OCI-LY7 (cell line): ENCODE measurements around the gene APBB2. TPM values are rescaled to one million over a fixed set of nuclear protein-coding genes. Genes with fewer than 3 reads are reported as not detected.

Experiments used
- BruUV-seq: library from RNA; stranded (reverse); fragments of 400-500 nt; replicated peaks from 2 replicates; lab custom pipeline; 2021; lab: Mats Ljungman, UMichigan
- CTCF ChIA-PET: fragments of 300-600 bp; sonication (Branson Sonifier 250); formaldehyde crosslinking; loops from one replicate; lab custom pipeline; 2022; ENCODE audit warnings: antibody characterized with exemption; ENCODE audit not compliant: unreplicated experiment; lab: Charles Lee
- POLR2A ChIA-PET: fragments of 300-600 bp; sonication (Branson Sonifier 250); formaldehyde crosslinking; loops from one replicate; lab custom pipeline; 2022; ENCODE audit warnings: antibody characterized with exemption; lab: Charles Lee
- DNase-seq: peaks from one replicate; pipeline ENCODE4 v3.0.0-alpha.2; 2015; ENCODE audit warnings: low spot score
- H2AFZ ChIP-seq: fragments of 200-600 bp; sonication (generic), shearing (Covaris generic); 2 replicates; pipeline ENCODE4 v1.6.1; 2014; ENCODE audit warnings: mild to moderate bottlenecking, antibody characterized with exemption, low read length, moderate library complexity
- H3K27ac ChIP-seq: fragments of 200-600 bp; sonication (generic); 2 replicates; pipeline ENCODE4 v1.5.1; 2014; ENCODE audit warnings: mixed run types, low read depth, mild to moderate bottlenecking, moderate library complexity, low read length, inconsistent platforms; ENCODE audit not compliant: poor library complexity, severe bottlenecking
- H3K36me3 ChIP-seq: fragments of 200-600 bp; sonication (generic); 2 replicates; pipeline ENCODE4 v1.6.1; 2014; ENCODE audit warnings: mild to moderate bottlenecking, antibody characterized with exemption, low read length, moderate library complexity, mixed read lengths; ENCODE audit not compliant: insufficient read depth
- H3K4me1 ChIP-seq: fragments of 200-600 bp; sonication (generic); 2 replicates; pipeline ENCODE4 v1.5.1; 2014; ENCODE audit warnings: mild to moderate bottlenecking, low read length; ENCODE audit not compliant: insufficient read depth, poor library complexity, severe bottlenecking
- H3K4me2 ChIP-seq: fragments of 200-600 bp; sonication (generic); 2 replicates; pipeline ENCODE4 v1.6.1; 2014; ENCODE audit warnings: mild to moderate bottlenecking, low read length
- H3K4me3 ChIP-seq: fragments of 200-600 bp; sonication (generic); 2 replicates; pipeline ENCODE4 v1.5.1; 2014; ENCODE audit warnings: mild to moderate bottlenecking, low read depth, low read length; ENCODE audit not compliant: poor library complexity, severe bottlenecking
- H3K79me2 ChIP-seq: fragments of 200-600 bp; sonication (generic); 2 replicates; pipeline ENCODE4 v1.6.1; 2016; ENCODE audit warnings: low read depth, mild to moderate bottlenecking, low read length, moderate library complexity, mixed read lengths; ENCODE audit not compliant: insufficient read depth
- H3K9me2 ChIP-seq: fragments of 200-600 bp; sonication (generic); 2 replicates; pipeline ENCODE4 v1.6.1; 2016; ENCODE audit warnings: mild to moderate bottlenecking, low read length, mixed read lengths; ENCODE audit not compliant: insufficient read depth
- H3K9me3 ChIP-seq: fragments of 200-600 bp; sonication (generic); 2 replicates; pipeline ENCODE4 v1.6.1; 2014; ENCODE audit warnings: mild to moderate bottlenecking, mixed run types, low read length, mixed read lengths
- H4K20me1 ChIP-seq: fragments of 200-600 bp; sonication (generic); 2 replicates; pipeline ENCODE4 v1.6.1; 2014; ENCODE audit warnings: mild to moderate bottlenecking, antibody characterized with exemption, low read length, moderate library complexity, mixed read lengths; ENCODE audit not compliant: insufficient read depth
- CTCF ChIP-seq: fragments of 200-600 bp; sonication (generic); conservative IDR thresholded peaks from 2 replicates; pipeline ENCODE4 v1.5.1; 2014; ENCODE audit warnings: mild to moderate bottlenecking, antibody characterized with exemption, low read length, moderate library complexity, mixed read lengths
- EZH2phosphoT487 ChIP-seq: fragments of 200-600 bp; sonication (generic); IDR thresholded peaks from 2 replicates; pipeline ENCODE4 v1.6.1; 2018; ENCODE audit warnings: low read depth, borderline replicate concordance, mild to moderate bottlenecking, mixed run types, antibody characterized with exemption, low read length, moderate library complexity, mixed read lengths
- intact Hi-C: fragments of 100-400 bp; cut with micrococcal nuclease; formaldehyde crosslinking; loops from one replicate; pipeline ENCODE4 v1.10.0; 2022; ENCODE audit not compliant: unreplicated experiment
- total RNA-seq, 2 experiments: library from RNA; depleted of rRNA in 1 of 2; stranded (reverse); fragments of >200 nt in 1 of 2; shearing (Covaris generic) in 1 of 2; gene quantifications; 2 replicates each; pipeline ENCODE4 v1.2.3, GENCODE V29; 2014 to 2022

APBB2 gene
- total RNA-seq, 2 experiments from 2014 or later = 66.4 to 88.5 TPM

- Histone ChIP-seq H3K4me2 (no peak overlapping the region), H3K4me1 (no peaks in the 10 kb centered on the region), H4K20me1 (no peaks in the 10 kb centered on the region), H3K9me3 (no peaks in the 10 kb centered on the region), H3K27ac (no peak overlapping the region), H3K9me2 (no peaks in the 10 kb centered on the region), H2AFZ (no peak overlapping the region), H3K4me3 (no peak overlapping the region), H3K79me2 (no peaks in the 10 kb centered on the region), H3K36me3 (no peaks in the 10 kb centered on the region)
- ChIA-PET CTCF (no interaction called here), POLR2A (no interaction called here)
- no peak for TF ChIP-seq EZH2phosphoT487
- TF ChIP-seq CTCF = no peak
- BruUV-seq = no TSS peak
- intact Hi-C loops = no loop called here
- no peak for DNase-seq
Observed at GRCh38 chr4:41236032-41236431, 21.7 kb upstream of the APBB2 start.

- H3K4me1 ChIP-seq = no peaks in the 10 kb centered on the region
- H3K9me3 ChIP-seq = no peaks in the 10 kb centered on the region
- ChIA-PET CTCF (no interaction called here), POLR2A (no interaction called here)
- intact Hi-C loops = loop anchor here (5.0 kb wide), 1 partner anchor 306 kb away; no protein-coding TSS in a partner anchor
- BruUV-seq = no TSS peak
- H3K79me2 ChIP-seq = no peaks in the 10 kb centered on the region
- H3K9me2 ChIP-seq = no peaks in the 10 kb centered on the region
- no peak overlapping the region for H3K27ac ChIP-seq
- no peak for DNase-seq
- no peaks in the 10 kb centered on the region for H4K20me1 ChIP-seq
- H3K36me3 ChIP-seq = no peaks in the 10 kb centered on the region
- no peak for TF ChIP-seq EZH2phosphoT487
- TF ChIP-seq CTCF = no peak
- H2AFZ ChIP-seq = no peak overlapping the region
- H3K4me2 ChIP-seq = no peak overlapping the region
- H3K4me3 ChIP-seq = no peak overlapping the region
Observed at GRCh38 chr4:41232856-41233255, 18.5 kb upstream of the APBB2 start.

GRCh38 chr4:41232406-41232805 is 18.1 kb upstream of the APBB2 start:
- no TSS peak for BruUV-seq
- Histone ChIP-seq H3K4me2 (no peak overlapping the region), H3K4me3 (no peak overlapping the region), H3K9me3 (no peaks in the 10 kb centered on the region), H4K20me1 (no peaks in the 10 kb centered on the region), H3K27ac (no peak overlapping the region), H3K9me2 (no peaks in the 10 kb centered on the region), H2AFZ (no peak overlapping the region), H3K79me2 (no peaks in the 10 kb centered on the region), H3K36me3 (no peaks in the 10 kb centered on the region), H3K4me1 (no peaks in the 10 kb centered on the region)
- CTCF ChIA-PET = no interaction called here
- TF ChIP-seq CTCF (peak; percentile 57), EZH2phosphoT487 (no peak)
- peak; percentile 27 for DNase-seq
- intact Hi-C loops = loop anchor here (5.0 kb wide), 1 partner anchor 305 kb away; no protein-coding TSS in a partner anchor
- POLR2A ChIA-PET = no interaction called here
